ENCODE results near the gene NME2. TPM values are rescaled to one million over a fixed set of nuclear protein-coding genes. Genes with fewer than 3 reads are reported as not detected.
A peak's percentile ranks its signal among the peaks of the same experiment; 100 is the strongest.

Gene NME2
- total RNA-seq (2021) (600 and 826 TPM in 2 replicates), Bru-seq, nascent RNA (percentile 76 among the genes with signal in this experiment), BruChase-seq, experiment 1, labeled RNA remaining after a 2-hour chase (percentile 84 among the genes with signal in this experiment), BruChase-seq, experiment 2, labeled RNA remaining after a 6-hour chase (percentile 95 among the genes with signal in this experiment)
- long read RNA-seq, transcript NME2-204 (5 exons, 749 nt) = minor isoform, 19 of 769 reads
- long read RNA-seq, transcript NME2-205 (5 exons, 826 nt) = major isoform, 607 of 769 reads
- long read RNA-seq, transcript NME2-202 (4 exons, 866 nt) = minor isoform, 82 of 769 reads
- long read RNA-seq, transcript NME2-209 (2 exons, 789 nt) = minor isoform, 21 of 769 reads
- long read RNA-seq, partial matches to known transcripts = 1 of 769 reads
- long read RNA-seq, other reads (novel, unspliced or antisense) = 15 of 769 reads

DNA sequence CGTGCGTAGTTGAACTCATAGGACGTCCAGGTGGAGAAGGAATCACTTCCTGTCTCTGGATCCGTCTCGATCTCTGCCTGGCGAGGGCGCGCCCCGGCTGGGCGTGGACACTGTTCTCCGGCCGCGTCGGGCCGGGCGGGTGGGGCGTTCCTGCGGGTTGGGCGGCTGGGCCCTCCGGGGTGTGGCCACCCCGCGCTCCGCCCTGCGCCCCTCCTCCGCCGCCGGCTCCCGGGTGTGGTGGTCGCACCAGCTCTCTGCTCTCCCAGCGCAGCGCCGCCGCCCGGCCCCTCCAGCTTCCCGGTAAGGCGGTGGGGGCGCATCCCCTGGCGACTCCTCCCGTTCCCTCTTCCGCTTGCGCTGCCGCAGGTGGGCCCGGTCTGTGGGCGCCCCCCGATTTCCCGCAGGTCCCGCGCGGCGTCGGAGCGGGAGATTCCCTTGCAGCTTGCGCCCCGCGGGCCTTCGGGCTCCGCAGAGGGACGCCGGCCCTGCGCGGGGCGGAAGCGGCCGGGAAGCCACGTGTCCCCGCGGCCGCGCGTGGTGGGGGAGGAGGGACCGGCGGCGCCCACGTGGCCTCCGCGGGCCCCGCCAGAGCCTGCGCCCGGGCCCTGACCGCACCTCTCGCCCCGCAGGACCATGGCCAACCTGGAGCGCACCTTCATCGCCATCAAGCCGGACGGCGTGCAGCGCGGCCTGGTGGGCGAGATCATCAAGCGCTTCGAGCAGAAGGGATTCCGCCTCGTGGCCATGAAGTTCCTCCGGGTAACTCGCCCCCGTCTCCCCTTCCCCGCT is at the start of gene NME2:
NME2 (plus strand) TSS at position 214 of the 789 bp plus-strand sequence; CDS start at position 634, 420 bp downstream.
- peaks cover 51% of the 10 kb centered on the region for H3K36me3 ChIP-seq (ENCODE audit: low read depth)
- ChIA-PET CTCF (interaction anchor here (0.6 kb wide), 1 partner anchor 139 kb away, joined by 3 read pairs; no protein-coding TSS in a partner anchor), POLR2A (ENCODE audit: unreplicated experiment) (no interaction called here)
- BruUV-seq (replicated peaks) = no TSS peak
- peaks cover 75% of the 10 kb centered on the region for H3F3A ChIP-seq (ENCODE audit: insufficient read depth, low read depth)
- H3K79me2 ChIP-seq (ENCODE audit: low read depth) = peaks cover 30% of the 10 kb centered on the region
- peak within 1 kb of the TSS; percentile 94 for H2AFZ ChIP-seq
- peak within 1 kb of the TSS; percentile 80 for H3K4me3 ChIP-seq
- peak within 1 kb of the TSS; percentile 97 for H3K4me2 ChIP-seq
- peaks cover 18% of the 10 kb centered on the region; the same call in 1 of the 2 replicates for H3K4me1 ChIP-seq (replicated peaks; ENCODE audit: insufficient read depth)
- TF ChIP-seq, protein P1, sequence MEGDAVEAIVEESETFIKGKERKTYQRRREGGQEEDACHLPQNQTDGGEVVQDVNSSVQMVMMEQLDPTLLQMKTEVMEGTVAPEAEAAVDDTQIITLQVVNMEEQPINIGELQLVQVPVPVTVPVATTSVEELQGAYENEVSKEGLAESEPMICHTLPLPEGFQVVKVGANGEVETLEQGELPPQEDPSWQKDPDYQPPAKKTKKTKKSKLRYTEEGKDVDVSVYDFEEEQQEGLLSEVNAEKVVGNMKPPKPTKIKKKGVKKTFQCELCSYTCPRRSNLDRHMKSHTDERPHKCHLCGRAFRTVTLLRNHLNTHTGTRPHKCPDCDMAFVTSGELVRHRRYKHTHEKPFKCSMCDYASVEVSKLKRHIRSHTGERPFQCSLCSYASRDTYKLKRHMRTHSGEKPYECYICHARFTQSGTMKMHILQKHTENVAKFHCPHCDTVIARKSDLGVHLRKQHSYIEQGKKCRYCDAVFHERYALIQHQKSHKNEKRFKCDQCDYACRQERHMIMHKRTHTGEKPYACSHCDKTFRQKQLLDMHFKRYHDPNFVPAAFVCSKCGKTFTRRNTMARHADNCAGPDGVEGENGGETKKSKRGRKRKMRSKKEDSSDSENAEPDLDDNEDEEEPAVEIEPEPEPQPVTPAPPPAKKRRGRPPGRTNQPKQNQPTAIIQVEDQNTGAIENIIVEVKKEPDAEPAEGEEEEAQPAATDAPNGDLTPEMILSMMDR (conservative IDR thresholded peaks at IDR 0.05) = no peak
- no peak for TF ChIP-seq EZH2 (IDR thresholded peaks at IDR 0.05; ENCODE audit: low read depth)
- no peaks in the 10 kb centered on the region for H3K27me3 ChIP-seq (ENCODE audit: insufficient read depth, low read depth)
- H4K20me1 ChIP-seq (ENCODE audit: insufficient read depth) = peaks cover 34% of the 10 kb centered on the region
- intact Hi-C loops (cut with micrococcal nuclease; ENCODE audit: unreplicated experiment) = loop anchor here (5.0 kb wide), 2 partner anchors 96 to 164 kb away; partner anchors contain the start of genes MBTD1 and UTP18
- peak within 1 kb of the TSS; percentile 78 for H3K27ac ChIP-seq
- DNase-seq = peak; percentile 79 to 90
- no peaks in the 10 kb centered on the region for H3K9me2 ChIP-seq (ENCODE audit: insufficient read depth)
- no peaks in the 10 kb centered on the region for H3K9me3 ChIP-seq (ENCODE audit: insufficient read depth, low read depth)

DNA sequence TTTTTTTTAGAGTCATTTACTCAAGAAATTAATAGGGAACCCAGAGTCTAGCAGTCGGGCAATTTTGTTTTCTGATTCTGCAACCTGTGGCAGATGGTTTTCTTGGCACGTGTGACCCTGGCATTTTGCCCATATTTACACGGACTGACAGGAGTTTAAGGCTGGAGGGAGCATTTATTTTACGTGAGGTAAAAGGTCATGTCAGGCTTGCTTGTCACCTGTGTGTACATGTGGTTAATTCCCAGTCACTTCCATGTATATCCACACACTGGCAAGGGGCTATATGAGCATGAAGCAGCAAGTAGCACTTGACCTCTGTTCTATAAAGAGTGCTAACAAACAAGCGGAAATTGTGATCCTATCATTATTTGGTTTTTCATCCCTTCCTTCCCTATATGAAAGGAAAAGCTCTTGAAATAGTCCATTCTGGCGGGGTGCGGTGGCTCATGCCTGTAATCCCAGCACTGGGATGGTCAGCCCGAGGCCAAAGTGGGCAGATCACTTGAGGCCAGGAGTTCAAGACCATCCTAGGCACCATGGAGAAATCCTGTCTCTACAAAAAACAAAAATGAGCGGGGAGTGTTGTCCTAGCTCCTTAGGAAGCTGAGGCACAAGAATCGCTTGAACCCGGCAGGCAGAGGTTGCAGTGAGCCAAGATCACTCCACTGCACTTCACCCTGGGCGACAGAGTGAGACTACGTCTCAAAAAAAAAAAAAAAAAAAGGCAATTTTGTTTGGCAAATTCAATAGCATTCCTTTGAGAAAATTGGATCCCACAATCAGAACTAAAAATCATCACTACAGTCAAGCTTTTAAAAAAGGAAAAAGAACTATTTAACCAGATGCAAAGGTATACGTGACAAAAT is 47.6 kb upstream of the NME2 start:
- TF ChIP-seq, protein P1 (conservative IDR thresholded peaks at IDR 0.05) = no peak
- no peak for TF ChIP-seq EZH2 (IDR thresholded peaks at IDR 0.05; ENCODE audit: low read depth)
- peaks cover 69% of the 10 kb centered on the region for H3K79me2 ChIP-seq (ENCODE audit: low read depth)
- peak overlapping the region; percentile 95 for H3K4me3 ChIP-seq
- intact Hi-C loops (cut with micrococcal nuclease; ENCODE audit: unreplicated experiment) = no loop called here
- H3K27ac ChIP-seq = no peak overlapping the region
- no peaks in the 10 kb centered on the region for H3K9me2 ChIP-seq (ENCODE audit: insufficient read depth)
- no peaks in the 10 kb centered on the region for H3K27me3 ChIP-seq (ENCODE audit: insufficient read depth, low read depth)
- H2AFZ ChIP-seq = no peak overlapping the region
- DNase-seq = no peak
- peaks cover 29% of the 10 kb centered on the region for H3K4me1 ChIP-seq (replicated peaks; ENCODE audit: insufficient read depth)
- peak overlapping the region; percentile 97 for H3K4me2 ChIP-seq
- peaks cover 30% of the 10 kb centered on the region for H4K20me1 ChIP-seq (ENCODE audit: insufficient read depth)
- BruUV-seq (replicated peaks) = TSS peak; percentile 32
- POLR2A ChIA-PET (ENCODE audit: unreplicated experiment) = no interaction called here
- H3K36me3 ChIP-seq (ENCODE audit: low read depth) = no peaks in the 10 kb centered on the region
- peaks cover 31% of the 10 kb centered on the region for H3F3A ChIP-seq (ENCODE audit: insufficient read depth, low read depth)
- CTCF ChIA-PET = no interaction called here
- H3K9me3 ChIP-seq (ENCODE audit: insufficient read depth, low read depth) = no peaks in the 10 kb centered on the region
